COR-L47 (cell line): ENCODE measurements around the gene NFYC.

Source experiments
- DNase-seq: peaks from one replicate; lab custom pipeline; 2025; lab: John Stamatoyannopoulos, UW

Gene NFYC

DNA sequence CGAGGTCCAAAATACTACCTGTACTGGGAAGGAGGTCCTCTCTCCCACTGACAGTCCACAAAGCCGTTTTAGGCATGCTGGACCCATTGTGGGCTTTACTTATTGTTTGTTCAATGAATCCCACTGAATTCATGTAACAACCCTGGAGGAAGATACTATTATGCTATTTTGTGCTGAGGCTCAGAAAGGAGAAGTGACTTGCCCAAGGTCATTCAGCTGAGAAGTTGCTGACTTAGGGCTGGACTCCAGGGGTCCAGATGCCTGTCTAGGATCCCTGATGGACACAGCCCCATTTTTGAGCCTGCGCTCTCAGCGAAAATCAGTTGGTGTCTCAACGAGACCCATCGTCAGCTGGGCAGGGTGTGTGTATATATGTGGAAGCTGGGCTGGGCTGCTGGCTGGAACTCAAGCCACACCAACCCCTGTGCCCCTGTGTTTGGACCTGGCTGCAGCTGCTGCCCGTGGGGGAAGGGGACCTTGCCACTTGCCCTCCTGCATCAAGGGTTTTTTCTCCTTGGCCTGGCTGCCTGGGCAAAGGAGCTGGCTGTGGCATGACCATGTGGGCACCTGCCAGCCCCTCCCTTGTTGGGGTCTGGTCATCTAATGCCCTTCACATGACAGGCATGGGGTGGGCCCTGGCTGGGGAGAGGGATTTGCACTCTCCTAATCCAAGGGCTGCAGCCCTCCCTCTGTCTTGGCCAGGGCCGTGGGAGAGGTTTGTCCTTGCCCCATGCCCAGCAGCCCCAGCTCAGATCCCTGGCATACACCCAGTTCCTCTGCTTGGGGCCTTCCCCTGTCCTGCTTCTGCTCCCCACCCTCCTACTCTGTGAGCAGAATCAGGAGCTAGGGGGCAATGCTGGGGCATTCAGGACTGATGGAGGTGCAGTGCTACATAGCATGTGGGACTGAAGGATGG is 107.1 kb downstream of the NFYC start:
- DNase-seq, result no peak

DNA sequence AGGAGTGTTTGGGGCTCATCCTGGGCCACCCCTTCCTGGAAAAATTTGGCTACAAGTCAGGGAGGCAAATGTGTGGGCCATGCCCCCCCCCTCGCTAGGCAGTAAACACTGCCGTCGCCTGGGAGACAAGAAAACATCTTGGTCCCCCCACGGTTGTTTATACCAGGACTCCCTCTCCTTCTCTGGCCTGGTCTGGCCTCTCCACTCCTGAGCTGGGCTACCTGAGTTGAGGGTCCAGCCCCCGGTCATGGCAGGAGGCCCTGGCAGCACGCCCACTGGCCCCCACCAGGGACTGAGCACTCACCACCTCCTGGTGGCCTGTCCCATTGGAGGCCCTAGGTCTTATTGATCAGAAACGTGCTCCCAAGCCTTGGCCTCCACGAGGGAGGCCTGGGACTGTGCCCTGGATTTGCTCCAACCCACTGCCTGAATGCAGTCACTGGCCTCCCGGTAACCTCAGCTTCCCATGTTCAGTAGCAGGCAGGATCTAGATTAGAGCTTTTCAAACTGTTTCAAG is 107.9 kb downstream of the NFYC start:
- DNase-seq, result no peak

DNA sequence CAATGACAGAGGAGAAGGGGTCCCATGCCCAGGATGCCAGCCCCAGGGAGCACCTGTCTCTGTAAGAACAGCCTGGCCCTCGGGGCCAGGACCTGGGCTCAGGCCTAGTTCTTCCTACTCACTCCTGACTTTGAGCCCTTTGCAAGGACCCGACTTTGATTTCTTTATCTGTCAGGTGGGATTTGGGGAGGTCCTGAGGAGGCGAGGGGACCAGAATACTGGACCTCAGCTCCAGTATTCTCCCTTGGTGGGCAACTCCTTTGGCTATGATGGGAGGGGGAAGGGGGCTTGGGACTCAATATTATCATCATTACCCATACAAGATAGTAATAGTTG is 110.2 kb downstream of the NFYC start:
- no peak for DNase-seq

DNA sequence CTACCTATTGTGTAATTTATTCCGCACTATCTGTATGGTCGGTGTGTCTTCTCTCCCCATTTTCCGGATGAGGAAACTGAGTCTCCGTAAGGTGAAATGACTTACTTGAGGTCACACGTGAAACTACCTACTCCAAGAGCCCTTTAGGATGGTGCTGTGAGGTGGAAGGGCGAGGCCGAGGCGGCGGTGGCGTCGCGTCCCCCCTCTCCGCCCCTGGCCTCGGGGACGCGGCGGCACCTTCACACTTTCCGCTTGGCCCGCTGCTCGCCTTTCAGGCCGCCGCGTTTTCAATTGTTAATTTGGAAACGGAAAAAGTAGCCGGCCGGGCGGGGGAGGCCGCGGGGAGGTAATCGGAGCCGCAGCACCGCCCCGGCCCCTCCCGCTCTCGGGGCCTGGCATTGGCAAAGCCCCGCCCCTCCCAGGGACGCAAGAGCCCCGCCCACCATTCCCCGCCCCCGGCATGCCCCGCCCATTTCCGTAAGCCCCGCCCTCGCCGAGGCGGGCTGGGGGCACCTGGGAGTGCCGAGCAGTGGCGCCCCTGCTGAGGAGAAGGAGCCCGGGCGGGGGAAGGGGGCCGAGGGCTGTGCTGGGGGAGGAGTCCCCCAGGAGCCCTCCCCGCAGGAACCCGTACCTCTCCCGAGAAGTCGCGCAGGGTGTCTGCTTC is 110.7 kb downstream of the NFYC start:
- DNase-seq, result no peak

GRCh38 chr1:40802742-40803113 is 111.2 kb downstream of the NFYC start:
- no peak for DNase-seq

GRCh38 chr1:40803447-40803846 is 111.9 kb downstream of the NFYC start:
- no peak for DNase-seq

- no peak for DNase-seq
Observed at GRCh38 chr1:40803902-40804301, 112.4 kb downstream of the NFYC start.

DNA sequence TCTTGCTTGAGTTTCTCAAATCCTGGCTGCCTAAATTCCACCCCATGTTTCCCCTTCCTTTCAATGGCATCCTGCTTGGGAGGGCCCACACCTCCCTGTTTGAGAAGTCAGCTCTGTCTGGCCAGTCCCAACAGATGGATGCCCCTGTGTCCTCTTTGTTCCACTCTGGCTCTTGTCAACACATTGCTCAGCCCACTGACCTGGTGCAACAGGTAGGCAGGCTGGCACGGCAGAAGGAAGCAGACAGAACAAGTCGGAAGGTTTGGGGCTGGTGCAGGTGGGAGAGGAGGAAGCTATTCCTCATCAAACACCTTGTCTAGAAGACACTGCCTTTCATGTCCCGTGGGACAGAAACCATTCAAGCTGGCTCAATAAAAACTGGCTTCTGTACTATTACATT is 114.7 kb downstream of the NFYC start:
- DNase-seq, result no peak

DNA sequence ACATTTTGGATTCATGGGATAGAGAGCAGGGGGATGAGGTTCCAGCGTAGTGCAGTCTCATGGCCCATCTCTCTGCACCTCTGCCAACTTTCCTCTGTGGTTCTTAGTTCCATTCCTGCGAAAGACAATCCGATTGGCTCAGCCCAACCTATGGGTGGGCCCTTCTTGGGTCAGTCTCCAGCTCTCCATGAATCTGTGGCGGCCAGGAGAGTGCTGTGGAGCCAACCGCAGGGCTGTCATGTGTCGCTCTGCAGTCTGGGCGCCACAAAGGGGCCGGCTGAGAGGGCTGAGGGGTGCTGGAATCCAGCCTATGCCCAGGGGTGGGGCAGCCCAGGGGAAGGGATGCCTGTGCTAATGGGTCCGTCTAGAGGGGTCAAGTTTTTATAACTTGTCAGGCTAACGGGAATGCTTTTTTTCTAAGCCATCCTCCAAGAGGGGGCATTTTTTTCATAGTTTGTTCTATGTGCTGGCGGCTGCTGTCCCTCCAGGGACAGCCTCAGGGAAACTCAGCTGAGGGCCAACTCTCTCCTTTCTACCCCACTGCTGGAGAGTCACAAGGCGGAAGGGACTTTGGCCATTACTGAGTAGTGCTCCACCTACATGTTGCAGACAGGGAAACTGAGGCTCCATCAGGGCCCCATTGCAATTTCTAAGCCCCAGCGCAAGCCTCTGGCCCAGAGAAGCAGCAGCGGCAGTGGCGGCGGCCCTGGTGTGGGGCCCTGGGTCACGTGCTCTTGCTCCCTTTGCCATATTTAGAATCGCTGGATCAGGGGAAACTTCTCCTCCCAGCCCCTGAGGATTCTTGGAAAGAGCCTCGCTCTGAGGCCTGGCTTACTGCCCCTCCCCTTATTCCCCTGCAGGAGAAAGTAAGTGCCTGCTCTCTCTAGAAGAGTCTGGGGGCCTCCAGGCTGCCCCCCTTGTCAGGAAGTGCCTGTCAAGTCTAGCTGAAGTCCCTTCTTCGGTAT is 115.5 kb downstream of the NFYC start:
- DNase-seq, result no peak

DNA sequence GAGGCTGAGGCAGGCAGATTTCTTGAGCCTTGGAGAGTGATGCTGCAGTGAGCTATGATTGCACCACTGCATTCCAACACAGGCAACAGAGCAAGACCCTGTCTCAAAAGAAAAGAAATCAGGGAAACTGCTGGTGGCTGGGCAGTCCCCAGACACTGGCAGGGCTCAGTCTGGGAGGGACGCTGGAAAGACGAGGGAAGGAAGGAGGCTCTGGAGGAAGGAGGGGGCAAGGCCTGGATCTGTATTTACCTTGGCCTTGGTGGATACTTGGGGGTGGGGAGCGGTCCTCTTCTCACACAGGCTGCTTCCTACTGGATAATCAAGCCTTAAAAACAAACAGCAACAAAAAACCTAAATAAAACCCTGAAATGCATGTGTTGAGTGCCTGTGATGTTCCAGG is 116.5 kb downstream of the NFYC start:
- DNase-seq, result no peak

- no peak for DNase-seq
Observed at GRCh38 chr1:40808444-40808843, 116.9 kb downstream of the NFYC start.

DNA sequence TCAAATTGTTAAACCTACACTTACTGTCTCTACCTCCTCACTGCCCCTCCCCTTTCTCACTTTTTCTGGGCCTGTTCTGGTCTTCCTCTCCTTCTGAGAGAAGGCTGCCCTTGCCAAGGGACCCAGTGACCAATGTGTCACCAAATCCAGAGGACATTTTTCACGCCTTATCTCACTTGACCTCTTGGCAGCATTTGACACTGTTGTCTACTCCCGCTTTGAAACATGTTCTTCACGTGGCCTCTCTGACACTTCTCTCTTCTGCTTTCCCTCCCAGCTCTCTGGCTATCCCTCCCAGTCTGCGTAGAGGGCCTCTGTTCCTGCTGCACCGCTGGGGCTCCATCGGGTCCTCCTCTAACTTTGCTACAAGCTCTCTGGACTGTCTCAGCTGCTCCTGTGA is 117.4 kb downstream of the NFYC start:
- DNase-seq, result no peak

GRCh38 chr1:40810927-40811326 is 119.4 kb downstream of the NFYC start:
- DNase-seq, result no peak

DNA sequence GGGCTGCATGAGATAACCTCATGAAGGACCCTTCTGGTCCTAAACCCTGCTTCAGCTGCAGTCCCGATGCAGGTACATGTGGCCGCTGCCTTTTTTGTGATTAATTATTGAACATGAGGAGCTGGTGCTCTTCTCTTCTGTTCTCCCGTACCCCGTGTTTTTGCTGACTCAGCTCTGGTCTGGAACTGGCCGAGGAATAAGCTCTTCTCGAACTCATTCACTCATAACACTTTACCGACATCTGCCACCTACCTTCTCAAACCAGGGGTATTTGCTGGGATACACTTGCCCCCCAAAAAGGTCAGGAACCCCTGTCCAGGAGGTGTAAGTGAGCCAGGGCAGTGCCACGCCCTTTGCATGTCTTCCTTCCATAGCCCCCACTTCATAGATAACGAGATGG is 123.9 kb downstream of the NFYC start:
- no peak for DNase-seq

GRCh38 chr1:40817791-40818263 is 126.3 kb downstream of the NFYC start:
- DNase-seq, result no peak

GRCh38 chr1:40818264-40818961 is 126.9 kb downstream of the NFYC start:
- DNase-seq, result no peak

DNA sequence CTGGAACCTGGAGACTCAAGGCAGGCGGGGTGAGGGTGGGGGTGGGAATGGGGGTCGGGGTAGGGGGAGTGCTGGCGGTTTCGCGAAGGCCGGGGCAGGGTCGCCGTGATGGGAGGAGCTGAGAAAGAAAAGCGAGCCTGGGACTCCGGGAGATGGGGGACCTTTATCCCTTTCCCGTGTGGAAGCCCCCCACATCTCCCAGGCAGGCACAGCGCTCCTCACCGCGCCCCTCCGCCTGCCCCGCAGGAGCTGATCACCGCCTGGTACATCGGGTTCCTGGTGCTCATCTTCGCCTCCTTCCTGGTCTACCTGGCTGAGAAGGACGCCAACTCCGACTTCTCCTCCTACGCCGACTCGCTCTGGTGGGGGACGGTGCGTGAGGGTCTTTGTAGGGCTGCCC is 127.6 kb downstream of the NFYC start:
- no peak for DNase-seq

- no peak for DNase-seq
Observed at GRCh38 chr1:40820251-40820797, 128.8 kb downstream of the NFYC start.
